Stimulated activated CD4-positive, alpha-beta T cell treated with anti-CD3 and anti-CD28 coated beads, Interleukin-12 subunit alpha, Interleukin-12 subunit beta, amount 100 ng/mL, for 48 hours (primary cell): Measurements from ENCODE around the gene ZNF700.
"Not testable (repeated sequence)": the region's sequence is repeated elsewhere in the genome, so short reads cannot be mapped to it uniquely, and the experiment has no call there.

Experiments used
- DNase-seq, 3 donors: peaks; one replicate each; pipeline ENCODE4 v3.0.0-alpha.2; 2020; ENCODE audit warnings: low read depth in 2 of 3, low spot score in 1 of 3

Gene ZNF700

GRCh38 chr19:11924886-11925650 is at the start of gene ZNF700:
ZNF700 (plus strand) TSS chr19:11925107; CDS start chr19:11925211, 104 bp downstream.
- peak; percentile 89 to 96 (median 93) for DNase-seq

DNA sequence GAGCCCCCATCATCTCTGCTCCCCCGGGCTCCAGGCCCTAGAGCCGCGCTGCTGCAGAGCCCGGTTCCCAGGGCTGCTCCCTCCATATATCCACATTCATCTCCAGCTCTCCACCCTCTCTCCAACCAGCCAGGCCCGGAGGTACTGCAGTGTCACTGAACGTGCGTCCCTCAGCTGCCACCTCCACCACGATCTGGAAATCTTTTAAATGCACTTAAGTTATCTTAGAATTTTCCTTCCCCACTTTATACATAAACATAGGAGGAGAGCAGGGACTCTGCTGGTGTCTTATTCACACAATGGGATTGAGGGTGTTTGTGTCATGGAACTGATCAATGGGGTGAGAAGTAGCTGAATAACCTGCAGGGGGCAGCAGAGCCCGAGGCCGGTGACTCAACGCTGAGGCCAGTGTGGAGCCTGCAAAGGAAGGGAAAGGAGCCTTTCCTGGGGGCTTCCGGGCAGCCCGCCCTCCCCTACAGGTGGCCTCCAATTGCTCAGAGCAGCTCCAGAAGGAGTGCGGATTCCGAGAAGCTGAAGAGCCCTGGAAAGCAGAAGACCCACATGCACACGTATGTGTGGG is 45.1 kb upstream of the ZNF700 start:
- peak; percentile 31 to 47 (median 34) for DNase-seq

- DNase-seq, result no peak
Measured at GRCh38 chr19:11880598-11880997, 44.3 kb upstream of the ZNF700 start.

DNA sequence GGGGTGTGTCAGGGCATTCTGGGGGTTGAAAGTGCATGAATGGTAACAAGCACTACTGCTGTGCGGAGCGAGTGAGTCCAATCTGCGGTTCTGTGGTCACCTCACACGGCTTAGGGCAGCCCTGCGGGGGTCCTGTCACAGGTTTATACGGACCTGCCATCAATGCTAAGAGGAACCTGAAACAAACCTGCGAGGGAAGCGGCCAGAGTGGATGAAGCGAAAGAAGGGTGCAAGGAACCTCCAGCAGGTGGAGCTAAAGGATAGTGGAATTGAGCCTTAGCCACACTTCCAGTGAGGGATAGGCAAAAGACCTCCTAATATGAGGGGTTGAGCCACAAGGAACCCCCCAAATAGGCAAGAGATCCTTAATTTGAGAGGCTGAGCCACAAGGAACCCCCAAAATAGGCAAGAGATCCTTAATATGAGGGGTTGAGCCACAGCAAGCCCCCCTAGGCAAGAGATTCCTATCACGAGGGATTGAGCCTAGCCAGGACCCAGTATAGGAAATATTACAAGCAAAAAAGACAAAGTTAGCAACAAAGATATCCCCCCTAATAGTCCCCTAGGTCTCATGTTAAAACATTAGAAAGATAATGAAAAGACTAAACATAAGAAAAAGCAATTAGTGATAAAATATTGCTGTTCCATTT is 43.6 kb upstream of the ZNF700 start:
- peak; percentile 18 to 69 (median 44) for DNase-seq

DNA sequence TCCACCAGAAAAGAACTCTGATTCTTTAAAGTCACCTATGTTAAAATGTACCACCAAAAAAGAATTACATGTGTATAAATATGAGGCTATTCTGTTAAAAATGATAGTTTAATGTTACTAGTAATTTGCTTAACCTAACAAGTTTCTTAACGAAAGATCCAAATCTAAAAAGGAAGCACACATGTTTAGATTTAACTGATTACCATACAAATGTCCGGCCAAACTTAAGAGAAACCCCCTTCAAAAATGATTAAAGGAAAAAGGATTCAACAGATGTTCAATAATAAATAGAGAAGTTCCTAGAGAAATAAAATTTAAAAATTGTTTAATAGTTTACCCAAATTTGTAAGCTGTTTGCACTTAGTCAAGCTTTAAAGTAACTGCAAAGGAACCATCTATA is 42.3 kb upstream of the ZNF700 start:
- DNase-seq, result no peak

DNA sequence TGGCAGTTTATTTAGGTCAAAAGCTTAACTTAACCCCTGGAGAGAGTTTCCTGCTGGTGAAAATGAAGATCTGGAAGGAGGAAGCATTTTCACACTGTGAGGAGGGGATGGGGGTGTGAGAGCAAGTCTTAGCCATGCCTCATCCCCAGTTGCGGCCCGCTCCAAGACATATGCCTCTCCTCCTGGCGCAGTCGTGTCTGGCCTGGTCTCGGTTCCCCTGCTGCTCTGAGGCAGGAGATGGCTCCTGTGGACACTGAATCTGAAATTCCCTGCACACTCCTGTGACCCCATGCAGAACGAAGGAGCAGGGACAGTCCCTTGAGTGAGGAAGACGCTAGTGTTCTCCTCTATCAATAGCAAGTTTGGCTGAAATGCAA is 37.7 kb upstream of the ZNF700 start:
- DNase-seq, result no peak

GRCh38 chr19:11887611-11888531 is 37.0 kb upstream of the ZNF700 start, which contains the start of gene ZNF69:
ZNF69 (plus strand) TSS chr19:11887782; CDS start chr19:11887924, 142 bp downstream.
- DNase-seq, result peak; percentile 17 to 57 (median 49)

DNA sequence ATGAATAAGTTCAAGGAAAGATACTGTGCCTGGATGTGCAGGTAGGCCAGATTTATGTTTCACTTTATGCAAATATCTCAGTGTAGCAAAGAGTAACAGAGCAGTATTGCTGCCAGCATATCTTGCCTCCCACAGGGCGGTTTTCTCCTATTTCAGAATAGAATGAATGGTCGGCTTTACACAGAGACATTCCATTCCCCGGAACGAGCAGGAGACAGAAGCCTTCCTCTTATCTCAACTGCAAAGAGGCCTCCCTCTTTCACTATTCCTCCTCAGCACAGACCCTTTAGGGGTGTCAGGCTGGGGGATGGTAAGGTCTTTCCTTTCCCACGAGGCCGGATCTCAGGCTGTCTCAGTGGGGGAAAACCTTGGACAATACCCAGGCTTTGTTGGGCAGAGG is 35.0 kb upstream of the ZNF700 start:
- not testable (repeated sequence) for DNase-seq

GRCh38 chr19:11890634-11891033 is 34.3 kb upstream of the ZNF700 start:
- no peak for DNase-seq

DNA sequence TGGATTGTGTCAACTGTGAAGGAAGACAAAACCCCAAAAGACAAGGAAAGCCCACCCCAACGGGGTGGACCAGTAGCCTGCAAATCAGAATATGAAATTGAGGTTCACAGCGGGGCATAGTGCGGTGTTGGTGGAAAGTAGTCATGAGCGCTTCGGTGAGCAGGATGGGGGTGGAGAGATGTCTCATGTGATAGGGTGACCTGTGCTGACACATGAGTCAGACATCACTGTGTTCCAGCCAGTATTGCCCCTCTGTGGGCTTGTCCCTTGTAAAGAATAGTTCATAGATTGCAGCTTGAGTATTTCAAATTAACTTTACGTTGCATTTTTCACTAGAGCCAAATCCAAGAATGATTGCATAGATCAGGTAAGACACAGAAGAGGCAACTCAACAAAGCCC is 30.1 kb upstream of the ZNF700 start:
- no peak for DNase-seq

DNA sequence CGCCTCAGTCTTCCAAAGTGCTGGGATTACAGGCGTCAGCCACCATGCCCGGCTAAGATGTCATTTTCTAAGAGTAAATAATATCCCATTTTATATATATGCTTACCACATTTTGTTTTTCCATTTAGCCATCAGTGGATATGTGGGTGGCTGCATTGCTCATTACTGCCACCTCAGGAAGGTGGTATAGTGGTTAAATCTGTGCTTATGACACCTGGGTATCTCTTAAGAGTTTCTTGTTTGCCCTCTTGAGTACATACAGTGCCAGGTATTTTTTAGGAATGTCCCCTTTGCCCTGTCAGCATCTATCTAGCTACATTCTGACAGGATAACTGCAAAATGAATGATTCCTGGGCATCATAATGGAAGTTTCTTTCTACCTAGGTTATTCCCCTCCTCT is 22.7 kb upstream of the ZNF700 start:
- no peak for DNase-seq

GRCh38 chr19:11905928-11906327 is 19.0 kb upstream of the ZNF700 start:
- no peak for DNase-seq

GRCh38 chr19:11911937-11912336 is 13.0 kb upstream of the ZNF700 start:
- not testable (repeated sequence) for DNase-seq

- not testable (repeated sequence) for DNase-seq
Measured at GRCh38 chr19:11914417-11915051, 10.4 kb upstream of the ZNF700 start.

- no peak for DNase-seq
Measured at GRCh38 chr19:11921852-11922495, 2.9 kb upstream of the ZNF700 start.

DNA sequence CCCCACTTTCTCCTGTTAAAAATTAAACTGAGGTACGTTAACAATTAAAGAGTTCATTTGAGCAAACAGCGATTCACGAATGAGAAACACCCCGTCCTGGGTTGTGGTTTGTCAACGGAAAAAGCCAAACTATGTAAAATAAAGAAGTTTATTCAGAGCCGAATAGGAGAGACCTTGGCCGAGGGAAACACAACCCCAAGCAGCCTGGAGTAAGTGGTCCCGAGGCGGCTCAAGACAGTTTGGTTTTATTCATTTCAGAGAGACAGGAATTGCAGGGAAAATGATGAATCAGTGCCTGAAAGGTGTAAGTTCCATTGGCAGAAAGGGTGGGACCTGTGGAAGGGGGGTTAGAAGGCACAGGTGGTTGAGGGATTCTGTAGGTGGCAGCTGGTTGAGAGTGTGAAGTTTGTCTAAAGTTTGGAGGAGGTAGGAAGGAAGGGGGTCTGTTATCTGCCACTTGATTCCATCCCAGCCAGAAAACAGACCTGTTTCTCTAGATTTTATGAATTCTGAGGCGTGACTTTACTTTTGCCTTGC is 812 bp downstream of the ZNF700 start:
- DNase-seq, result not testable (repeated sequence)

DNA sequence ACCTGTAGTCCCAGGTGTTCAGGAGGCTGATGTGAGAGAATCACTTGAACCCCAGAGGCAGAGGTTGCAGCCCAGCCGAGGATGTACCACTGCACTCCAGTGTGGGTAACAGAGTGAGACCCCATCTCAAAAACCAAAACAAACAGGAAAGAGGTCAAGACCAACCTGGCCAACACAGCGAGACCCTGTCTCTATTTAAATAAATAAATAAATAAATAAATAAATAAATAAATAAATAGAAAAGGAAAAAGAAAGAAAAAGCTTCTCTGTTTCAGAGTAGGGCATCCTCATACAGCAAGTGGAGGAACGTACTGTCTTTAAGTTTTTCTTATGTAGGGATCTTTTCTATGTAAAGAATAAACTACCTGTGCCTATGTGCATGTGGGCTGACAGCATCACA is 2.3 kb downstream of the ZNF700 start:
- no peak for DNase-seq

DNA sequence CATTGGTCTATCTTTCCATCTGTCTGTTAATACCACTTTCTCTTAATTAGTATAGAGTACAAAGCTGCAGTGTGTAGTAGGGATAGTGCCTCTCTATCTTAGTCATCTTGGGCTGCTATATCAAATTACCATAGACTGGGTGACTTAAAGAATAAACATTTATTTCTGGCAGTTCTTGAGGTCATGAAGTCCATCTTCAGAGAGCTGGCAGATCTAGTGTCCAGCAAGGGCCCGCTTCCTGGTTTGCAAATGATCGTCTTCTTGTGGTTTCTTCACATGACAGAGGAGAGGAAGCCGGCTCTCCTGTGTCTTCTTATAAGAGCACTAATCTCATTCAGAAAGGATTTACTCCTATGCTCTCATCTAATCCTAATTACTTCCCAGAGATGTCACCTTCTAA is 6.1 kb downstream of the ZNF700 start:
- no peak for DNase-seq

GRCh38 chr19:11931513-11931912 is 6.6 kb downstream of the ZNF700 start:
- no peak for DNase-seq

- not testable (repeated sequence) for DNase-seq
Measured at GRCh38 chr19:11935829-11936228, 10.9 kb downstream of the ZNF700 start.
